NCI-H2029 treated with DMSO at 0.1 percent for 48 hours (cell line): Measurements from ENCODE around the gene CEP350.
"Not testable (repeated sequence)": the region's sequence is repeated elsewhere in the genome, so short reads cannot be mapped to it uniquely, and the experiment has no call there.

Experiments used
- DNase-seq: peaks from one replicate; lab custom pipeline; 2025; lab: John Stamatoyannopoulos, UW

Gene CEP350

GRCh38 chr1:179984942-179985341 is 30.3 kb downstream of the CEP350 start:
- no peak for DNase-seq

- DNase-seq: no peak
Measured at GRCh38 chr1:179990847-179991246, 36.2 kb downstream of the CEP350 start.

GRCh38 chr1:179995576-179995975 is 41.0 kb downstream of the CEP350 start:
- no peak for DNase-seq

GRCh38 chr1:179996099-179996498 is 41.5 kb downstream of the CEP350 start:
- no peak for DNase-seq

GRCh38 chr1:180000575-180000974 is 46.0 kb downstream of the CEP350 start:
- DNase-seq: no peak

- no peak for DNase-seq
Measured at GRCh38 chr1:180002437-180002836, 47.8 kb downstream of the CEP350 start.

- no peak for DNase-seq
Measured at GRCh38 chr1:180003026-180003695, 48.6 kb downstream of the CEP350 start.

- DNase-seq: not testable (repeated sequence)
Measured at GRCh38 chr1:180006762-180007161, 52.2 kb downstream of the CEP350 start.

GRCh38 chr1:180020017-180020416 is 65.4 kb downstream of the CEP350 start:
- DNase-seq: no peak

GRCh38 chr1:180026556-180026955 is 71.9 kb downstream of the CEP350 start:
- DNase-seq: no peak

GRCh38 chr1:180027949-180028445 is 73.4 kb downstream of the CEP350 start:
- no peak for DNase-seq

GRCh38 chr1:180028864-180029263 is 74.3 kb downstream of the CEP350 start:
- DNase-seq: no peak

- no peak for DNase-seq
Measured at GRCh38 chr1:180029524-180030135, 75.0 kb downstream of the CEP350 start.

- no peak for DNase-seq
Measured at GRCh38 chr1:180031664-180032063, 77.1 kb downstream of the CEP350 start.

- DNase-seq: no peak
Measured at GRCh38 chr1:180033390-180033789, 78.8 kb downstream of the CEP350 start.

GRCh38 chr1:180040034-180040433 is 85.4 kb downstream of the CEP350 start:
- DNase-seq: no peak

- no peak for DNase-seq
Measured at GRCh38 chr1:180041582-180041981, 87.0 kb downstream of the CEP350 start.

GRCh38 chr1:180042988-180043622 is 88.5 kb downstream of the CEP350 start:
- no peak for DNase-seq

GRCh38 chr1:180043785-180044184 is 89.2 kb downstream of the CEP350 start:
- no peak for DNase-seq

GRCh38 chr1:180046674-180047073 is 92.1 kb downstream of the CEP350 start:
- DNase-seq: no peak

- DNase-seq: no peak
Measured at GRCh38 chr1:180053594-180054567, 99.3 kb downstream of the CEP350 start.

- DNase-seq: no peak
Measured at GRCh38 chr1:180057883-180058396, 103.3 kb downstream of the CEP350 start.
